ENCODE data around the gene PLVAP. TPM values are rescaled to one million over a fixed set of nuclear protein-coding genes. Genes with fewer than 3 reads are reported as not detected.

Gene PLVAP
- total and polyA plus RNA-seq, 2 donors from 2014 or later: 148 to 195 TPM

DNA sequence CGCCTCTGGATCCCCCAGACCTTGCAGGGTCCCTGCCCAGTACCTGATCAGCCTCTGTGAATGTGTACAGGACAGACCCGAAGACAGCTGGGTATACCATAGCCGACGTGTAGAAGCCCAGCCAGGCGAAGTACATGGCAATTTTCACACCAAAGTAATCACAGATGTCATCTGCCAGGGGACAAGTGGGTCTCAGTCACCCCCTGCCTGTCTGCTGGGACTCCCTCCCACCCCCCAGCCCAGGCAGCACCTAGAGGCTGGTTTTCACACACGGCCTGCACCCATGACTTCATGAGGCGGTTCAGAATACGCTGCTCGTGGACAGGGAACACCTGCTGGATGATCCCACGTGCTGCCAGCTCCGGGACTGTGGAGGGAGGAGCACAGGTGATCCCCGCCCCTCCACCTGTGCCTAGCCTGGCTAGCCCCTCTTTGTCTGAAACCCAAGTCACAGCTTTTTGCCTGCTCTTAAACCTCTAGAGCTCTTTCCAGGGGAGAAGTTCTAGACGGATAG, 46.0 kb downstream of the PLVAP start:
- H3K9ac ChIP-seq (ENCODE audit: low read length in 3 of 3): no peak overlapping the region
- H3K36me3 ChIP-seq (ENCODE audit: control insufficient read depth in 2 of 3, insufficient read depth in 3 of 3, low read length in 3 of 3): no peaks in the 10 kb centered on the region
- no peaks in the 10 kb centered on the region for H3K27me3 ChIP-seq (ENCODE audit: control insufficient read depth, insufficient read depth, low read length)
- intact Hi-C loops (cut with DNase I): loop anchor here (10.0 kb wide), 1 partner anchor 134 kb away; the partner anchor contains the start of gene NXNL1
- TF ChIP-seq, protein P1, sequence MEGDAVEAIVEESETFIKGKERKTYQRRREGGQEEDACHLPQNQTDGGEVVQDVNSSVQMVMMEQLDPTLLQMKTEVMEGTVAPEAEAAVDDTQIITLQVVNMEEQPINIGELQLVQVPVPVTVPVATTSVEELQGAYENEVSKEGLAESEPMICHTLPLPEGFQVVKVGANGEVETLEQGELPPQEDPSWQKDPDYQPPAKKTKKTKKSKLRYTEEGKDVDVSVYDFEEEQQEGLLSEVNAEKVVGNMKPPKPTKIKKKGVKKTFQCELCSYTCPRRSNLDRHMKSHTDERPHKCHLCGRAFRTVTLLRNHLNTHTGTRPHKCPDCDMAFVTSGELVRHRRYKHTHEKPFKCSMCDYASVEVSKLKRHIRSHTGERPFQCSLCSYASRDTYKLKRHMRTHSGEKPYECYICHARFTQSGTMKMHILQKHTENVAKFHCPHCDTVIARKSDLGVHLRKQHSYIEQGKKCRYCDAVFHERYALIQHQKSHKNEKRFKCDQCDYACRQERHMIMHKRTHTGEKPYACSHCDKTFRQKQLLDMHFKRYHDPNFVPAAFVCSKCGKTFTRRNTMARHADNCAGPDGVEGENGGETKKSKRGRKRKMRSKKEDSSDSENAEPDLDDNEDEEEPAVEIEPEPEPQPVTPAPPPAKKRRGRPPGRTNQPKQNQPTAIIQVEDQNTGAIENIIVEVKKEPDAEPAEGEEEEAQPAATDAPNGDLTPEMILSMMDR (IDR thresholded peaks at IDR 0.05; ENCODE audit: borderline replicate concordance, extremely low read depth, insufficient read depth): no peak
- no peak overlapping the region for H3K4me3 ChIP-seq (ENCODE audit: low read length in 3 of 3)
- FAIRE-seq (no peak), DNase-seq (no peak)
- peaks cover 0 to 13% (median 0%) of the 10 kb centered on the region in 3 donors for H3K4me1 ChIP-seq (ENCODE audit: control insufficient read depth in 2 of 3, insufficient read depth in 2 of 3, low read depth in 1 of 3, low read length in 3 of 3)
- no peak overlapping the region for H3K27ac ChIP-seq (ENCODE audit: low read depth in 2 of 2, low read length in 2 of 2)
- H3K9me3 ChIP-seq (ENCODE audit: control insufficient read depth in 2 of 3, insufficient read depth in 1 of 3, low read length in 3 of 3): no peaks in the 10 kb centered on the region

DNA sequence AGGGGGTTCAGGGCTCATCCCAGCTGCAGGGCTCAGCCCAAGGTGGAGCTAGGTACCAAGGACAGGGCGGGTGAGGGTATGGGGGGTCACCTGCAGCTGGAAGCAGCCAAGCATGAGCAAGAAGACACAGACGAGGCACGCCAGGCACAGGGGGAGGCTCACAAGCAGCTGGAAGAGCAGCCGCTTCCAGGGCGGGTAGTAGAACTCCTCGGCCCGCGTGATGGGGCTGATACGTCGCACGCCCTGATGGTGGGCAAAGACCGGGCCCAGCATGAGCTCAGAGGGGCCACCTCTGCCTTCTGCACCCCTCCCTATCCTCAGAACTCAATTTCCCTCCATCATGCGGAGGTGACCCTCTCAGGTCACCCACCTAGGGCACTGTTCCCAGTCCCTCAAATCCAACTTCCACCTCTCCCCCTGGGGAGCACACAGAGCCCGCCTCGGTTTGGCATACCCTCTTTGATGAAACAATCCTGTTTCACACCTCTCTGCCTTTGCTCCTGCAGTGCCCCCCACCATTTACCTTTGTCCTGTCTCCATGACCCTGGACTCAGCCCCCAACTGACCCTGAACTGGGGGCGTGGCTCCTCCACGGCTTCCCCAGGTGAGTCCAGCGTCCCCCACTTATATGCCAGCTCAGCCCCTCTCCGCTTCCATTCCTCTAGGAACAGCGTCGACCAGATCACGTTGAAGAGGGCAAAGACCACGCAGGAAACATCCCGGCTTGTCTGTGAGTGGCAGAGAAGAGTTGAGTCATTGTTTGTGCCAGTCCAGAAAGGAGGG, 46.7 kb downstream of the PLVAP start:
- H3K4me1 ChIP-seq (ENCODE audit: control insufficient read depth in 2 of 3, insufficient read depth in 2 of 3, low read depth in 1 of 3, low read length in 3 of 3): peaks cover 0 to 13% (median 0%) of the 10 kb centered on the region in 3 donors
- no peak overlapping the region for H3K9ac ChIP-seq (ENCODE audit: low read length in 3 of 3)
- no peaks in the 10 kb centered on the region for H3K9me3 ChIP-seq (ENCODE audit: control insufficient read depth in 2 of 3, insufficient read depth in 1 of 3, low read length in 3 of 3)
- no peaks in the 10 kb centered on the region for H3K36me3 ChIP-seq (ENCODE audit: control insufficient read depth in 2 of 3, insufficient read depth in 3 of 3, low read length in 3 of 3)
- intact Hi-C loops (cut with DNase I): loop anchor here (10.0 kb wide), 1 partner anchor 134 kb away; the partner anchor contains the start of gene NXNL1
- no peaks in the 10 kb centered on the region for H3K27me3 ChIP-seq (ENCODE audit: control insufficient read depth, insufficient read depth, low read length)
- DNase-seq (no peak), FAIRE-seq (no peak)
- TF ChIP-seq, protein P1 (IDR thresholded peaks at IDR 0.05; ENCODE audit: borderline replicate concordance, extremely low read depth, insufficient read depth): no peak
- no peak overlapping the region for H3K4me3 ChIP-seq (ENCODE audit: low read length in 3 of 3)
- no peak overlapping the region for H3K27ac ChIP-seq (ENCODE audit: low read depth in 2 of 2, low read length in 2 of 2)

DNA sequence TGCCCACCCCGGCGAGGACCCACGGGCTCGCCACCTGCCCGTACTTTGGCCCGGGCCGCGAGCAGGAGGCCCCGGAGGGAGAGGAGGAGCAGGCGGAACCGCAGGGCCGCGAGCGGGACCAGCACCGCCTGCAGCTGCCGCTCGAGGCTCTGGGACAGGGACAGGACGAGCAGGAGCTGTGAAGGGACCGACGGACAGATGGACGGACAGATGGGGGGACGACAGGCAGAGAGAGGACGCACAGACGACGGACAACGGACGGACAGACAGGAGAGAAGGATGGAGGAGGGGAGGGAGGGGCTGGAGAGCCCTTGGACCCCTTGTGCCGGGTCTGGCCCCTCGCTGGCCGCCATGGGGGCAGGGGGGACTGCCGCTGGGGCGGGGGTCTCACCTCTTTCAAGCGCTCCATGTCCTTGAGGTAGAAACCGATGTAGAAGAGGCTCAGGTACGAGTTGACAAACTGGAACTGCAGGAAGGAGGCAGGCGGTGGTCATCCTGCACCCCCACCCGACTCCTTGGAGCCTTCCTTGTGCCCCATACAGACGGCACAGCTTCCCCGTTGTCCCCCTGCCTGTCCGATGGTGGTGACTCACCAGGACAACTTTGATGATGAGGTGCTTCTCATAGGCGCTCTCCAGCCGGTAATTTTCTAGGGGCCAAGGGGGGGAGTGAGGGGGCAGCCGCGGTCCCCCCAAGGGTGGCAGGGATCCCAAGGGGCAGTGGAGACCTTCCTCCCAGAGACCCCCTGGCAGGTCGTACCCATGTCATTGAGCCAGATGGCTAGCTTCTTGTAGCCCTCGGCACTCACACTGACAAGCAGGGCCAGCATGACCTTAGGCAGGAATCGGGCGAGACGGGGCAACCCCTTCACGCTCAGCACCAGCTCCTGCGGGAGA, 47.5 kb downstream of the PLVAP start:
- TF ChIP-seq, protein P1 (IDR thresholded peaks at IDR 0.05; ENCODE audit: borderline replicate concordance, extremely low read depth, insufficient read depth): no peak
- no peak for FAIRE-seq
- peaks cover 0 to 8% (median 0%) of the 10 kb centered on the region in 3 donors for H3K4me1 ChIP-seq (ENCODE audit: control insufficient read depth in 2 of 3, insufficient read depth in 2 of 3, low read depth in 1 of 3, low read length in 3 of 3)
- H3K4me3 ChIP-seq (ENCODE audit: low read length in 3 of 3): no peak overlapping the region
- H3K9ac ChIP-seq (ENCODE audit: low read length in 3 of 3): no peak overlapping the region
- no peak for DNase-seq
- no peak overlapping the region for H3K27ac ChIP-seq (ENCODE audit: low read depth in 2 of 2, low read length in 2 of 2)
- no peaks in the 10 kb centered on the region for H3K9me3 ChIP-seq (ENCODE audit: control insufficient read depth in 2 of 3, insufficient read depth in 1 of 3, low read length in 3 of 3)
- intact Hi-C loops (cut with DNase I): loop anchor here (10.0 kb wide), 1 partner anchor 135 kb away; the partner anchor contains the start of gene NXNL1
- H3K27me3 ChIP-seq (ENCODE audit: control insufficient read depth, insufficient read depth, low read length): no peaks in the 10 kb centered on the region
- H3K36me3 ChIP-seq (ENCODE audit: control insufficient read depth in 2 of 3, insufficient read depth in 3 of 3, low read length in 3 of 3): no peaks in the 10 kb centered on the region

Data from kidney (tissue), 14 donors.